Liver (tissue), 9 donors: ENCODE data around the gene CORO7. TPM values are rescaled to one million over a fixed set of nuclear protein-coding genes. Genes with fewer than 3 reads are reported as not detected.

Experiments used
- DNase-seq: peaks from one replicate; pipeline ENCODE4 v3.0.0-alpha.2; 2017; ENCODE audit warnings: low spot score
- H3K27ac ChIP-seq, 2 donors: one replicate each; pipeline ENCODE4 v1.7.0; 2013; ENCODE audit warnings: inconsistent platforms in 2 of 2, low read length in 2 of 2, control low read depth in 1 of 2, low read depth in 1 of 2, mild to moderate bottlenecking in 1 of 2
- H3K27me3 ChIP-seq, 4 donors: one replicate each; pipeline versions ENCODE4 v1.6.1 to v1.7.0; 2013; ENCODE audit warnings: low read length in 3 of 4, inconsistent platforms in 1 of 4, mild to moderate bottlenecking in 1 of 4, moderate library complexity in 1 of 4; ENCODE audit not compliant: control insufficient read depth in 4 of 4, insufficient read depth in 4 of 4
- H3K36me3 ChIP-seq, 4 donors: one replicate each; pipeline versions ENCODE4 v1.6.1 to v1.7.0; 2013; ENCODE audit warnings: low read length in 3 of 4, mild to moderate bottlenecking in 3 of 4, low read depth in 1 of 4, moderate library complexity in 1 of 4; ENCODE audit not compliant: control insufficient read depth in 4 of 4, insufficient read depth in 3 of 4
- H3K4me1 ChIP-seq, 4 donors: one replicate each; pipeline versions ENCODE4 v1.6.1 to v1.7.0; 2013; ENCODE audit warnings: low read length in 3 of 4, mild to moderate bottlenecking in 3 of 4, moderate library complexity in 1 of 4; ENCODE audit not compliant: control insufficient read depth in 4 of 4, insufficient read depth in 4 of 4
- H3K4me3 ChIP-seq, 3 donors: one replicate each; pipeline versions ENCODE4 v1.6.1 to v1.7.0; 2013; ENCODE audit warnings: low read length in 3 of 3, control low read depth in 1 of 3, low read depth in 1 of 3, mild to moderate bottlenecking in 1 of 3
- H3K9ac ChIP-seq, 2 donors: one replicate each; pipeline ENCODE4 v1.7.0; 2013; ENCODE audit warnings: low read length in 2 of 2, mild to moderate bottlenecking in 2 of 2, moderate library complexity in 2 of 2, control low read depth in 1 of 2, low read depth in 1 of 2
- H3K9me3 ChIP-seq, 4 donors: one replicate each; pipeline versions ENCODE4 v1.6.1 to v1.7.0; 2013; ENCODE audit warnings: low read length in 3 of 4; ENCODE audit not compliant: control insufficient read depth in 4 of 4
- EGR1 ChIP-seq, 2 donors: IDR thresholded peaks; 2 replicates each; pipeline ENCODE4 v1.6.1; 2016 to 2018; ENCODE audit warnings: antibody characterized with exemption in 2 of 2, low read depth in 2 of 2
- FOXA1 ChIP-seq: IDR thresholded peaks from 2 replicates; pipeline ENCODE4 v1.6.1; 2016; ENCODE audit warnings: antibody characterized with exemption
- GABPA ChIP-seq, 2 donors: IDR thresholded peaks in 1 of 2; conservative IDR thresholded peaks in 1 of 2; 2 replicates each; pipeline ENCODE4 v1.6.1; 2016; ENCODE audit warnings: antibody characterized with exemption in 2 of 2, mild to moderate bottlenecking in 1 of 2, moderate library complexity in 1 of 2
- HNF4A ChIP-seq, 2 donors: conservative IDR thresholded peaks; 2 replicates each; pipeline ENCODE4 v1.6.1; 2016; ENCODE audit warnings: antibody characterized with exemption in 2 of 2, mild to moderate bottlenecking in 2 of 2
- HNF4G ChIP-seq: IDR thresholded peaks from 2 replicates; pipeline ENCODE4 v1.6.1; 2016; ENCODE audit warnings: antibody characterized with exemption
- JUND ChIP-seq, 2 donors: IDR thresholded peaks; 2 replicates each; pipeline ENCODE4 v1.6.1; 2016; ENCODE audit warnings: antibody characterized with exemption in 2 of 2
- NR2F2 ChIP-seq: IDR thresholded peaks from 2 replicates; pipeline ENCODE4 v1.6.1; 2016; ENCODE audit warnings: antibody characterized with exemption
- RXRA ChIP-seq, 2 donors: IDR thresholded peaks; 2 replicates each; pipeline ENCODE4 v1.6.1; 2017 to 2018; ENCODE audit warnings: antibody characterized with exemption in 2 of 2, mild to moderate bottlenecking in 1 of 2
- SP1 ChIP-seq: IDR thresholded peaks from 2 replicates; pipeline ENCODE4 v1.6.1; 2018; ENCODE audit warnings: antibody characterized with exemption, mild to moderate bottlenecking
- TAF1 ChIP-seq: conservative IDR thresholded peaks from 2 replicates; pipeline ENCODE4 v1.6.1; 2016; ENCODE audit warnings: antibody characterized with exemption, mild to moderate bottlenecking
- WGBS: extraction: QIAGEN DNeasy Blood & Tissue Kit; methylation state at CpG from one replicate; pipeline ENCODE4 v1.1.7; 2013; 5-methylcytosine and 5-hydroxymethylcytosine counted together
- polyA plus RNA-seq, 2 donors: library from polyadenylated mRNA; stranded (reverse) in 1 of 2; unstranded in 1 of 2; fragments of 200-250 nt in 1 of 2; fragments of >200 nt in 1 of 2; fragmentation: Nextera tagmentation in 1 of 2; extraction: Ambion mirVana in 1 of 2; gene quantifications; one replicate each; pipeline versions ENCODE4 v1.2.1 to v1.2.3, GENCODE V29; 2013 to 2015
- total RNA-seq, 2 donors: library from RNA; depleted of rRNA; stranded (reverse); fragments of >200 nt; gene quantifications; one replicate each; pipeline ENCODE4 v1.2.3, GENCODE V29; 2014
- TF ChIP-seq, protein P1 (sequence below): IDR thresholded peaks from 2 replicates; pipeline ENCODE4 v1.6.1; 2016; ENCODE audit warnings: antibody characterized with exemption, mild to moderate bottlenecking
- TF ChIP-seq, protein P2 (sequence below): IDR thresholded peaks from 2 replicates; pipeline ENCODE4 v1.6.1; 2016; ENCODE audit warnings: antibody characterized with exemption
- TF ChIP-seq, protein P3 (sequence below): fragments of 150-350 bp; IDR thresholded peaks from 2 replicates; pipeline ENCODE4 v1.5.1; 2017; ENCODE audit warnings: improper control_type of control experiment, low read depth, low read length; ENCODE audit not compliant: missing input control
- TF ChIP-seq, protein P4 (sequence below): IDR thresholded peaks from 2 replicates; pipeline ENCODE4 v1.6.1; 2016; ENCODE audit warnings: antibody characterized with exemption
- TF ChIP-seq, protein P5 (sequence below): IDR thresholded peaks from 2 replicates; pipeline ENCODE4 v1.6.1; 2016; ENCODE audit warnings: antibody characterized with exemption
- donor health status: healthy.
- donor health status: healthy.
- donor health status: healthy.
- donor health status: healthy.
- donor health status: healthy.

The CORO7 gene
- total and polyA plus RNA-seq, 4 donors: 7.3 to 21.5 (median 13.0) TPM

DNA sequence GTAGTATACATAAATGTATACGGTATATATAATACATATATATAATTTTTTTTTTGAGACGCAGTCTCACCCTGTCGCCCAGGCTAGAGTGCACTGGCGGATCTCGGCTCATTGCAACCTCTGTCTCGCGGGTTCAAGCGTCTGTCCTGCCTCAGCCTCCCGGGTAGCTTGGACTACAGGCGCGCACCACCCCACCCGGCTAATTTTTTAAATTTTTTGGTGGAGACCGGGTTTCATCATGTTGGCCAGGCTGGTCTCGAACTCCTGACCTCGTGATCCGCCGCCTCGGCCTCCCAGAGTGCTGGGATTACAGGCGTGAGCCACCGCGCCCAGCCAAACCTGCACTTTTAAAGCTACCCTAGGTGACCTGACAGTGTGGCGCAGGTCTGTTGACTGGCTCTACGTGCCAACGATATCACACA is 66.0 kb downstream of the CORO7 start:
- H3K27me3 ChIP-seq: no peaks in the 10 kb centered on the region
- H3K27ac ChIP-seq: peak overlapping the region; percentile 85 to 96
- peaks cover 12 to 49% (median 33%) of the 10 kb centered on the region in 4 donors for H3K4me1 ChIP-seq
- no peaks in the 10 kb centered on the region for H3K36me3 ChIP-seq
- 31% methylated on average over 24 of the region's 24 CpGs for WGBS
- H3K9me3 ChIP-seq: no peaks in the 10 kb centered on the region
- peak overlapping the region; percentile 82 to 95 for H3K9ac ChIP-seq
- TF ChIP-seq HNF4G: no peak
- no peak for TF ChIP-seq NR2F2
- TF ChIP-seq, protein P1, sequence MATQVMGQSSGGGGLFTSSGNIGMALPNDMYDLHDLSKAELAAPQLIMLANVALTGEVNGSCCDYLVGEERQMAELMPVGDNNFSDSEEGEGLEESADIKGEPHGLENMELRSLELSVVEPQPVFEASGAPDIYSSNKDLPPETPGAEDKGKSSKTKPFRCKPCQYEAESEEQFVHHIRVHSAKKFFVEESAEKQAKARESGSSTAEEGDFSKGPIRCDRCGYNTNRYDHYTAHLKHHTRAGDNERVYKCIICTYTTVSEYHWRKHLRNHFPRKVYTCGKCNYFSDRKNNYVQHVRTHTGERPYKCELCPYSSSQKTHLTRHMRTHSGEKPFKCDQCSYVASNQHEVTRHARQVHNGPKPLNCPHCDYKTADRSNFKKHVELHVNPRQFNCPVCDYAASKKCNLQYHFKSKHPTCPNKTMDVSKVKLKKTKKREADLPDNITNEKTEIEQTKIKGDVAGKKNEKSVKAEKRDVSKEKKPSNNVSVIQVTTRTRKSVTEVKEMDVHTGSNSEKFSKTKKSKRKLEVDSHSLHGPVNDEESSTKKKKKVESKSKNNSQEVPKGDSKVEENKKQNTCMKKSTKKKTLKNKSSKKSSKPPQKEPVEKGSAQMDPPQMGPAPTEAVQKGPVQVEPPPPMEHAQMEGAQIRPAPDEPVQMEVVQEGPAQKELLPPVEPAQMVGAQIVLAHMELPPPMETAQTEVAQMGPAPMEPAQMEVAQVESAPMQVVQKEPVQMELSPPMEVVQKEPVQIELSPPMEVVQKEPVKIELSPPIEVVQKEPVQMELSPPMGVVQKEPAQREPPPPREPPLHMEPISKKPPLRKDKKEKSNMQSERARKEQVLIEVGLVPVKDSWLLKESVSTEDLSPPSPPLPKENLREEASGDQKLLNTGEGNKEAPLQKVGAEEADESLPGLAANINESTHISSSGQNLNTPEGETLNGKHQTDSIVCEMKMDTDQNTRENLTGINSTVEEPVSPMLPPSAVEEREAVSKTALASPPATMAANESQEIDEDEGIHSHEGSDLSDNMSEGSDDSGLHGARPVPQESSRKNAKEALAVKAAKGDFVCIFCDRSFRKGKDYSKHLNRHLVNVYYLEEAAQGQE: no peak
- TF ChIP-seq RXRA (IDR thresholded peaks at IDR 0.05): peak; percentile 47 to 74
- TF ChIP-seq SP1: no peak
- no peak for DNase-seq
- peak overlapping the region; percentile 92 to 99 (median 98) for H3K4me3 ChIP-seq

DNA sequence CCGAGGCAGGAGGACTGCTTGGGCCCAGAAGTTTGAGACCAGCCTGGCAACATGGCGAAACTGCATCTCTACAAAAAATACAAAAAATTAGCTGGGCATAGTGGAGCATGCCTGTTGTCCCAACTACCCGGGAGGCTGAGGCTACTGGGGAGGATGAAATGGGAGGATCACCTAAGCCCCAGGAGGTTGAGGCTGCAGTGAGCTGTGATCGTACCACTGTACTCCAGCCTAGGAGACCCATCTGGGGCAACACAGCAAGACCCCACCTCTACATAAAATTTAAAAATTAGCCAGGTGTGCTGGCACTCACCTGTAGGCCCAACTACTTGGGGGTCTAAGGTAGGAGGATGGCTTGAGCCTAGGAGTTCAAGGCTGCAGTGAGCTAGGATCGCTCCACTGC is 67.1 kb downstream of the CORO7 start:
- no peak overlapping the region for H3K4me3 ChIP-seq
- WGBS: 98% methylated on average over 5 of the region's 5 CpGs
- TF ChIP-seq, protein P2, sequence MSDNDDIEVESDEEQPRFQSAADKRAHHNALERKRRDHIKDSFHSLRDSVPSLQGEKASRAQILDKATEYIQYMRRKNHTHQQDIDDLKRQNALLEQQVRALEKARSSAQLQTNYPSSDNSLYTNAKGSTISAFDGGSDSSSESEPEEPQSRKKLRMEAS: no peak
- TF ChIP-seq EGR1 (IDR thresholded peaks at IDR 0.05; ENCODE audit: low read depth in 2 of 2) (no peak), HNF4G (no peak), GABPA (IDR thresholded peaks at IDR 0.05 in 1 of 2, conservative IDR thresholded peaks at IDR 0.05 in 1 of 2) (no peak), HNF4A (conservative IDR thresholded peaks at IDR 0.05) (no peak), SP1 (no peak), JUND (IDR thresholded peaks at IDR 0.05) (no peak), NR2F2 (no peak), FOXA1 (no peak), TAF1 (no peak)
- TF ChIP-seq, protein P3, sequence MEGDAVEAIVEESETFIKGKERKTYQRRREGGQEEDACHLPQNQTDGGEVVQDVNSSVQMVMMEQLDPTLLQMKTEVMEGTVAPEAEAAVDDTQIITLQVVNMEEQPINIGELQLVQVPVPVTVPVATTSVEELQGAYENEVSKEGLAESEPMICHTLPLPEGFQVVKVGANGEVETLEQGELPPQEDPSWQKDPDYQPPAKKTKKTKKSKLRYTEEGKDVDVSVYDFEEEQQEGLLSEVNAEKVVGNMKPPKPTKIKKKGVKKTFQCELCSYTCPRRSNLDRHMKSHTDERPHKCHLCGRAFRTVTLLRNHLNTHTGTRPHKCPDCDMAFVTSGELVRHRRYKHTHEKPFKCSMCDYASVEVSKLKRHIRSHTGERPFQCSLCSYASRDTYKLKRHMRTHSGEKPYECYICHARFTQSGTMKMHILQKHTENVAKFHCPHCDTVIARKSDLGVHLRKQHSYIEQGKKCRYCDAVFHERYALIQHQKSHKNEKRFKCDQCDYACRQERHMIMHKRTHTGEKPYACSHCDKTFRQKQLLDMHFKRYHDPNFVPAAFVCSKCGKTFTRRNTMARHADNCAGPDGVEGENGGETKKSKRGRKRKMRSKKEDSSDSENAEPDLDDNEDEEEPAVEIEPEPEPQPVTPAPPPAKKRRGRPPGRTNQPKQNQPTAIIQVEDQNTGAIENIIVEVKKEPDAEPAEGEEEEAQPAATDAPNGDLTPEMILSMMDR: no peak
- TF ChIP-seq, protein P4, sequence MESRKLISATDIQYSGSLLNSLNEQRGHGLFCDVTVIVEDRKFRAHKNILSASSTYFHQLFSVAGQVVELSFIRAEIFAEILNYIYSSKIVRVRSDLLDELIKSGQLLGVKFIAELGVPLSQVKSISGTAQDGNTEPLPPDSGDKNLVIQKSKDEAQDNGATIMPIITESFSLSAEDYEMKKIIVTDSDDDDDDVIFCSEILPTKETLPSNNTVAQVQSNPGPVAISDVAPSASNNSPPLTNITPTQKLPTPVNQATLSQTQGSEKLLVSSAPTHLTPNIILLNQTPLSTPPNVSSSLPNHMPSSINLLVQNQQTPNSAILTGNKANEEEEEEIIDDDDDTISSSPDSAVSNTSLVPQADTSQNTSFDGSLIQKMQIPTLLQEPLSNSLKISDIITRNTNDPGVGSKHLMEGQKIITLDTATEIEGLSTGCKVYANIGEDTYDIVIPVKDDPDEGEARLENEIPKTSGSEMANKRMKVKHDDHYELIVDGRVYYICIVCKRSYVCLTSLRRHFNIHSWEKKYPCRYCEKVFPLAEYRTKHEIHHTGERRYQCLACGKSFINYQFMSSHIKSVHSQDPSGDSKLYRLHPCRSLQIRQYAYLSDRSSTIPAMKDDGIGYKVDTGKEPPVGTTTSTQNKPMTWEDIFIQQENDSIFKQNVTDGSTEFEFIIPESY: no peak
- TF ChIP-seq, protein P5, sequence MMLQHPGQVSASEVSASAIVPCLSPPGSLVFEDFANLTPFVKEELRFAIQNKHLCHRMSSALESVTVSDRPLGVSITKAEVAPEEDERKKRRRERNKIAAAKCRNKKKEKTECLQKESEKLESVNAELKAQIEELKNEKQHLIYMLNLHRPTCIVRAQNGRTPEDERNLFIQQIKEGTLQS: no peak
- H3K27ac ChIP-seq: no peak overlapping the region
- no peaks in the 10 kb centered on the region for H3K27me3 ChIP-seq
- H3K36me3 ChIP-seq: no peaks in the 10 kb centered on the region
- no peak overlapping the region for H3K9ac ChIP-seq
- H3K4me1 ChIP-seq: peaks cover 12 to 56% (median 39%) of the 10 kb centered on the region in 4 donors
- no peak for DNase-seq
- H3K9me3 ChIP-seq: no peaks in the 10 kb centered on the region
